OCI-LY3 (cell line): ENCODE measurements around the gene COL4A1.

Source experiments
- H2AFZ ChIP-seq: fragments of 200-600, 300-600 bp; shearing (Covaris generic); 2 replicates; pipeline ENCODE4 v1.6.0; 2014; ENCODE audit warnings: antibody characterized with exemption, low read depth, low read length
- H3K27ac ChIP-seq: fragments of 200-600, 300-600 bp; sonication (generic); 2 replicates; pipeline ENCODE4 v1.5.1; 2014; ENCODE audit warnings: mild to moderate bottlenecking, low read length, moderate library complexity, mixed read lengths
- H3K27me3 ChIP-seq: fragments of 200-600, 300-600 bp; sonication (generic); 2 replicates; pipeline ENCODE4 v1.6.1; 2014; ENCODE audit warnings: low read depth, low read length, mixed read lengths
- H3K36me3 ChIP-seq: fragments of 200-600, 300-600 bp; sonication (generic); replicated peaks from 2 replicates; pipeline ENCODE3; 2014; ENCODE audit warnings: low read depth, low read length, mixed read lengths
- H3K4me1 ChIP-seq: fragments of 300-600, 200-600 bp; sonication (generic); 2 replicates; pipeline ENCODE4 v1.6.1; 2014; ENCODE audit warnings: low read length, mixed read lengths
- H3K4me2 ChIP-seq: fragments of 200-600, 300-600 bp; sonication (generic); 2 replicates; pipeline ENCODE4 v1.6.1; 2014; ENCODE audit warnings: low read length, mixed read lengths
- H3K4me3 ChIP-seq: fragments of 300-600, 200-600 bp; sonication (generic); 2 replicates; pipeline ENCODE4 v1.5.1; 2014; ENCODE audit warnings: antibody characterized with exemption, mild to moderate bottlenecking, low read length, moderate library complexity
- H3K79me2 ChIP-seq: fragments of 300-600, 200-600 bp; shearing (Covaris generic); 2 replicates; pipeline ENCODE4 v1.6.1; 2014; ENCODE audit warnings: mild to moderate bottlenecking, low read length, mixed read lengths
- H3K9ac ChIP-seq: fragments of 300-600, 200-600 bp; shearing (Covaris generic); 2 replicates; pipeline ENCODE4 v1.6.0; 2014; ENCODE audit warnings: mild to moderate bottlenecking, low read length, moderate library complexity
- H3K9me3 ChIP-seq: fragments of 200-600, 300-600 bp; shearing (Covaris generic); 2 replicates; pipeline ENCODE4 v1.6.1; 2014; ENCODE audit warnings: low read length, mixed read lengths; ENCODE audit not compliant: insufficient read depth
- H4K20me1 ChIP-seq: fragments of 200-600, 300-600 bp; sonication (generic); 2 replicates; pipeline ENCODE4 v1.6.1; 2016; ENCODE audit warnings: low read length, mixed read lengths; ENCODE audit not compliant: insufficient read depth
- CTCF ChIP-seq: fragments of 200-600, 300-600 bp; sonication (generic); IDR thresholded peaks from 2 replicates; pipeline ENCODE4 v1.5.1; 2014; ENCODE audit warnings: antibody characterized with exemption, low read length, low read depth
- EZH2phosphoT487 ChIP-seq: fragments of 200-600 bp; shearing (Covaris generic); IDR thresholded peaks from 2 replicates; pipeline ENCODE4 v1.6.1; 2018; ENCODE audit warnings: antibody characterized with exemption, mixed run types, low read depth

The COL4A1 gene

GRCh38 chr13:110103026-110103425 is 203.9 kb downstream of the COL4A1 start:
- Histone ChIP-seq H3K4me2 (no peak overlapping the region), H2AFZ (no peak overlapping the region), H3K27ac (no peak overlapping the region), H4K20me1 (no peaks in the 10 kb centered on the region), H3K4me1 (no peaks in the 10 kb centered on the region), H3K36me3 (no peaks in the 10 kb centered on the region), H3K79me2 (no peaks in the 10 kb centered on the region), H3K9ac (no peak overlapping the region), H3K9me3 (no peaks in the 10 kb centered on the region), H3K4me3 (no peak overlapping the region), H3K27me3 (no peaks in the 10 kb centered on the region)
- TF ChIP-seq CTCF: no peak

DNA sequence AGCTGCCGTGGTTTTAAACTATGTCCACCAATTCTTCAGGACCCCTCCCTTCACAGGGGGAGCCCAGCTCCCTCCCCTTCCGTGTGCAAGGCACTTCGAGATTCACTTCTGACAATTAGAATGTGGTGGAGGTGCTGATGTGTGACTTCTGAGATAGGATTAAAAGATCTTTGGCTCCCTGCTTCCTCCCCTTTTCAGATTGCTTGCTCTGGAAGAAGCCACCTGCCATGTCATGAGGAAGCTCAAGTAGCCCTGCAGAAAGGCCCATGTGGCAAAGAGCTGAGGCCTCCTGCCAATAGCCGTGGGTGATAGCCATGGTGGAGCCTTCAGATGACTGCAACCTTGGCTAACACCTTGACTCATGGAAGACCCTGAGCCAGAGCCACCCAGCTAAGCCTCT is 204.9 kb downstream of the COL4A1 start:
- no peaks in the 10 kb centered on the region for H4K20me1 ChIP-seq
- no peaks in the 10 kb centered on the region for H3K27me3 ChIP-seq
- no peaks in the 10 kb centered on the region for H3K4me1 ChIP-seq
- TF ChIP-seq CTCF: no peak
- no peak for TF ChIP-seq EZH2phosphoT487
- H3K9me3 ChIP-seq: no peaks in the 10 kb centered on the region
- H3K9ac ChIP-seq: no peak overlapping the region
- no peak overlapping the region for H3K4me2 ChIP-seq
- H3K36me3 ChIP-seq: no peaks in the 10 kb centered on the region
- H3K4me3 ChIP-seq: no peak overlapping the region
- no peak overlapping the region for H2AFZ ChIP-seq
- H3K79me2 ChIP-seq: no peaks in the 10 kb centered on the region
- no peak overlapping the region for H3K27ac ChIP-seq

DNA sequence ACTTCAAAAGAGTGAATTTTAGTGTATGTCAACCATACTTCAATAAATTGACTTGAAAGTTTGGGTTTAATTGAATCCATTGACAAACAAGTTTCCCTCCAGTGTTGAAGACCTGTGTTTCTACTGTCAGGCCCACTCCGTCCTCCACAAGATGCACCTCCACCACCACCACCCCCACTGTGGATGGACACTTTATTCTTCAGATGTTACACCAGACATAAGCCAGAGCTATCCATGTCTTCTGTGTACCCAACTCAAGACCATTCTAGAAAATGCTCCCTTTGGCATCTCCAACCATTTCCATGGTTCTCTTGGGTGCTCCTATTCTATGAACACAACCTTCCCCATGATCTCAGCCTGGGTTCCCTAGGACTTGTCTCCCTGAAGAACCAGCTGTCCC is 207.0 kb downstream of the COL4A1 start:
- Histone ChIP-seq H3K4me2 (no peak overlapping the region), H3K9ac (no peak overlapping the region), H3K9me3 (no peaks in the 10 kb centered on the region), H3K79me2 (no peaks in the 10 kb centered on the region), H3K4me3 (no peak overlapping the region), H2AFZ (no peak overlapping the region), H3K27me3 (no peaks in the 10 kb centered on the region), H3K4me1 (no peaks in the 10 kb centered on the region), H4K20me1 (no peaks in the 10 kb centered on the region), H3K36me3 (no peaks in the 10 kb centered on the region), H3K27ac (no peak overlapping the region)
- TF ChIP-seq CTCF (no peak), EZH2phosphoT487 (no peak)
